IMR-90 (cell line): Measurements from ENCODE around the gene TRIP11. TPM values are rescaled to one million over a fixed set of nuclear protein-coding genes. Genes with fewer than 3 reads are reported as not detected.

Source experiments
- ATAC-seq: fragments of 200-7000 bp; cut with Tn5 transposase; 2 replicates; pipeline ENCODE4 v1.9.1; 2020; ENCODE audit warnings: low read depth, mild to moderate bottlenecking, moderate library complexity
- BruUV-seq: library from RNA; stranded (reverse); fragments of 400-500 nt; replicated peaks from 2 replicates; lab custom pipeline; 2021; lab: Mats Ljungman, UMichigan
- CTCF ChIA-PET: fragments of 300-600 bp; formaldehyde crosslinking; extraction: SDS; loops from one replicate; lab custom pipeline; 2021; ENCODE audit warnings: antibody characterized with exemption; lab: Yijun Ruan, JAX
- POLR2A ChIA-PET: fragments of 300-600 bp; sonication (Branson Sonifier 250); formaldehyde crosslinking; loops from one replicate; lab custom pipeline; 2022; ENCODE audit warnings: antibody characterized with exemption; ENCODE audit not compliant: unreplicated experiment; lab: Charles Lee
- DNase-seq: peaks from one replicate; pipeline ENCODE4 v3.0.0; 2013
- H2AFZ ChIP-seq: replicated peaks from 2 replicates; pipeline ENCODE3; 2013; ENCODE audit warnings: low read length, mild to moderate bottlenecking; ENCODE audit not compliant: poor library complexity
- H2AK5ac ChIP-seq: 2 replicates; pipeline ENCODE4 v1.6.1; 2013; ENCODE audit warnings: low read depth, low read length, inconsistent platforms
- H2AK9ac ChIP-seq: replicated peaks from 2 replicates; pipeline ENCODE3; 2013; ENCODE audit warnings: mild to moderate bottlenecking, low read depth, low read length, moderate library complexity; ENCODE audit not compliant: poor library complexity
- H2BK120ac ChIP-seq: 2 replicates; pipeline ENCODE4 v1.6.1; 2013; ENCODE audit warnings: low read depth, low read length, inconsistent platforms
- H2BK15ac ChIP-seq: 3 replicates; pipeline ENCODE4 v1.6.1; 2013; ENCODE audit warnings: low read depth, low read length, inconsistent platforms
- H2BK20ac ChIP-seq: 2 replicates; pipeline ENCODE4 v1.6.1; 2013; ENCODE audit warnings: low read depth, mild to moderate bottlenecking, inconsistent platforms, low read length, moderate library complexity
- H2BK5ac ChIP-seq: 2 replicates; pipeline ENCODE4 v1.6.1; 2013; ENCODE audit warnings: mild to moderate bottlenecking, low read depth, low read length, inconsistent platforms; ENCODE audit not compliant: poor library complexity, severe bottlenecking
- H3K14ac ChIP-seq: replicated peaks from 2 replicates; pipeline ENCODE4 v1.6.1; 2013; ENCODE audit warnings: low read depth, low read length, inconsistent platforms
- H3K18ac ChIP-seq: 2 replicates; pipeline ENCODE4 v1.6.1; 2013; ENCODE audit warnings: low read depth, low read length, control low read depth
- H3K23ac ChIP-seq: 2 replicates; pipeline ENCODE4 v1.6.1; 2013; ENCODE audit warnings: low read depth, low read length, inconsistent platforms
- H3K27ac ChIP-seq: 2 replicates; pipeline ENCODE4 v1.5.1; 2013; ENCODE audit warnings: mild to moderate bottlenecking, control low read depth, low read length; ENCODE audit not compliant: insufficient read depth
- H3K27me3 ChIP-seq: 2 replicates; pipeline ENCODE4 v1.6.1; 2013; ENCODE audit warnings: low read length; ENCODE audit not compliant: control insufficient read depth, insufficient read depth
- H3K36me3 ChIP-seq: 2 replicates; pipeline ENCODE4 v1.6.1; 2013; ENCODE audit warnings: low read length, mixed read lengths; ENCODE audit not compliant: control insufficient read depth, insufficient read depth
- H3K4ac ChIP-seq: 2 replicates; pipeline ENCODE4 v1.6.1; 2013; ENCODE audit warnings: low read depth, low read length, inconsistent platforms
- H3K4me1 ChIP-seq: 2 replicates; pipeline ENCODE4 v1.6.1; 2013; ENCODE audit warnings: low read length, mixed read lengths; ENCODE audit not compliant: control insufficient read depth, insufficient read depth
- H3K4me2 ChIP-seq: 2 replicates; pipeline ENCODE4 v1.6.1; 2013; ENCODE audit warnings: low read depth, mild to moderate bottlenecking, control low read depth, low read length, moderate library complexity
- H3K4me3 ChIP-seq: 2 replicates; pipeline ENCODE4 v1.5.1; 2013; ENCODE audit warnings: low read depth, mild to moderate bottlenecking, control low read depth, low read length, moderate library complexity; ENCODE audit not compliant: insufficient read depth
- H3K56ac ChIP-seq: 2 replicates; pipeline ENCODE4 v1.6.1; 2013; ENCODE audit warnings: low read length, inconsistent platforms; ENCODE audit not compliant: insufficient read depth; ENCODE audit errors: extremely low read depth
- H3K79me1 ChIP-seq, 2 experiments: 2 replicates each; pipeline ENCODE4 v1.6.1; 2013; ENCODE audit warnings: low read length in 2 of 2, inconsistent platforms in 1 of 2, low read depth in 1 of 2
- H3K9ac ChIP-seq: 2 replicates; pipeline ENCODE4 v1.6.1; 2013; ENCODE audit warnings: low read depth, low read length, control low read depth
- H3K9me1 ChIP-seq: 2 replicates; pipeline ENCODE4 v1.6.1; 2013; ENCODE audit warnings: low read length, inconsistent platforms; ENCODE audit not compliant: insufficient read depth
- H3K9me3 ChIP-seq: 2 replicates; pipeline ENCODE4 v1.6.1; 2013; ENCODE audit warnings: low read length; ENCODE audit not compliant: control insufficient read depth, insufficient read depth
- H4K20me1 ChIP-seq: 2 replicates; pipeline ENCODE4 v1.6.1; 2013; ENCODE audit warnings: low read length, inconsistent platforms; ENCODE audit not compliant: insufficient read depth
- H4K5ac ChIP-seq: 2 replicates; pipeline ENCODE4 v1.6.1; 2013; ENCODE audit warnings: mild to moderate bottlenecking, low read depth, low read length, control low read depth
- H4K8ac ChIP-seq, 2 experiments: 2 replicates each; pipeline ENCODE4 v1.6.1; 2013; ENCODE audit warnings: low read depth in 2 of 2, low read length in 2 of 2, control low read depth in 1 of 2, inconsistent platforms in 1 of 2
- H4K91ac ChIP-seq: 2 replicates; pipeline ENCODE4 v1.6.1; 2013; ENCODE audit warnings: low read depth, low read length, inconsistent platforms; ENCODE audit not compliant: insufficient read depth
- CEBPB ChIP-seq: IDR thresholded peaks from 2 replicates; pipeline ENCODE4 v1.6.1; 2012; ENCODE audit warnings: low read depth, low read length, improper control_type of control experiment
- CHD1 ChIP-seq: IDR thresholded peaks from 2 replicates; pipeline ENCODE4 v1.6.1; 2012; ENCODE audit warnings: low read depth, low read length, improper control_type of control experiment
- CTCF ChIP-seq: conservative IDR thresholded peaks from 2 replicates; pipeline ENCODE4 v1.5.1; 2012; ENCODE audit warnings: mild to moderate bottlenecking, low read depth, low read length, improper control_type of control experiment
- FOS ChIP-seq: fragments of 150-350 bp; IDR thresholded peaks from 2 replicates; pipeline ENCODE4 v1.6.1; 2016; ENCODE audit warnings: low read depth, low read length
- MAFK ChIP-seq: IDR thresholded peaks from 2 replicates; pipeline ENCODE4 v1.6.1; 2012; ENCODE audit warnings: low read depth, low read length, improper control_type of control experiment
- MAZ ChIP-seq: IDR thresholded peaks from 2 replicates; pipeline ENCODE4 v1.6.1; 2012; ENCODE audit warnings: low read depth, mild to moderate bottlenecking, low read length, improper control_type of control experiment, moderate library complexity, borderline replicate concordance
- MXI1 ChIP-seq: IDR thresholded peaks from 2 replicates; pipeline ENCODE4 v1.6.1; 2012; ENCODE audit warnings: low read depth, mild to moderate bottlenecking, low read length, moderate library complexity, borderline replicate concordance
- NFE2L2 ChIP-seq: fragments of 150-350 bp; IDR thresholded peaks from 2 replicates; pipeline ENCODE4 v1.6.1; 2016; ENCODE audit warnings: low read depth, mild to moderate bottlenecking, low read length
- POLR2A ChIP-seq: IDR thresholded peaks from 2 replicates; pipeline ENCODE4 v1.6.1; 2012; ENCODE audit warnings: mild to moderate bottlenecking, low read depth, low read length
- RAD21 ChIP-seq: IDR thresholded peaks from 2 replicates; pipeline ENCODE4 v1.6.1; 2012; ENCODE audit warnings: low read length, improper control_type of control experiment
- RCOR1 ChIP-seq: IDR thresholded peaks from 2 replicates; pipeline ENCODE4 v1.6.1; 2012; ENCODE audit warnings: mild to moderate bottlenecking, low read length, improper control_type of control experiment; ENCODE audit not compliant: insufficient replicate concordance
- RFX5 ChIP-seq: IDR thresholded peaks from 2 replicates; pipeline ENCODE4 v1.8.0; 2012; ENCODE audit warnings: low read depth, mild to moderate bottlenecking, low read length, moderate library complexity
- SMC3 ChIP-seq: fragments of 150-350 bp; IDR thresholded peaks from 2 replicates; pipeline ENCODE4 v1.6.1; 2016; ENCODE audit warnings: low read depth, mild to moderate bottlenecking, antibody characterized with exemption, low read length, moderate library complexity
- USF2 ChIP-seq: fragments of 150-350 bp; IDR thresholded peaks from 2 replicates; pipeline ENCODE4 v1.6.1; 2017; ENCODE audit warnings: mild to moderate bottlenecking, antibody characterized with exemption, low read length, low read depth
- WGBS, 2 experiments: methylation state at CpG; one replicate each; pipeline versions ENCODE4 v1.1.5 to v1.1.7; 2013; ENCODE audit warnings: missing lambda C conversion rate in 2 of 2; ENCODE audit not compliant: insufficient read length in 1 of 2; ENCODE audit errors: extremely low coverage in 2 of 2; 5-methylcytosine and 5-hydroxymethylcytosine counted together
- dilution Hi-C: fragments of 300-500 bp; cut with HindIII; formaldehyde crosslinking; loops from one replicate; pipeline ENCODE4 v1.14.3; 2018; ENCODE audit warnings: low sequenced_read_pairs; ENCODE audit not compliant: unreplicated experiment
- in situ Hi-C: fragments of 300-500 bp; cut with MboI; formaldehyde crosslinking; loops from 3 replicates; pipeline ENCODE4 v1.14.3; 2019; ENCODE audit warnings: low sequenced_read_pairs, inconsistent platforms, mixed read lengths
- intact Hi-C: fragments of 100-400 bp; cut with micrococcal nuclease; formaldehyde crosslinking; loops from 2 replicates; pipeline ENCODE4 v1.10.0; 2022
- polyA plus RNA-seq, 3 experiments: library from polyadenylated mRNA; depleted of rRNA; stranded (reverse); fragments of >200 nt; gene quantifications; 2 replicates each; pipeline ENCODE4 v1.2.3, GENCODE V29; 2012; ENCODE audit warnings: low replicate concordance in 1 of 3
- total RNA-seq: library from RNA; depleted of rRNA; stranded (reverse); fragments of >200 nt; gene quantifications from 2 replicates; pipeline ENCODE4 v1.2.3, GENCODE V29; 2012

Gene TRIP11
- total and polyA plus RNA-seq, 2 of the 4 experiments (the other 2 are of a cell fraction), result 6.8 to 83.5 TPM

GRCh38 chr14:92033906-92034687, 5.8 kb downstream of the TRIP11 start:
- Histone ChIP-seq H2BK120ac (no peak overlapping the region), H3K9ac (no peak overlapping the region), H2AK9ac (no peak overlapping the region), H4K8ac (no peak overlapping the region), H3K27ac (no peak overlapping the region), H3K18ac (no peak overlapping the region), H4K5ac (no peak overlapping the region), H2AK5ac (no peak overlapping the region), H2BK15ac (no peak overlapping the region), H3K9me1 (peaks cover 6% of the 10 kb centered on the region), H2BK5ac (no peak overlapping the region), H3K23ac (no peak overlapping the region), H3K27me3 (no peaks in the 10 kb centered on the region), H3K4me1 (peaks cover 5% of the 10 kb centered on the region), H3K9me3 (no peaks in the 10 kb centered on the region), H4K91ac (no peak overlapping the region), H3K4ac (no peak overlapping the region), H4K20me1 (peaks cover 26% of the 10 kb centered on the region), H2BK20ac (no peak overlapping the region), H3K79me1 (peaks cover 5 to 41% of the 10 kb centered on the region in 2 experiments; a peak in 2 of 4 replicates), H3K4me2 (no peak overlapping the region), H3K14ac (no peak overlapping the region), H3K4me3 (no peak overlapping the region), H3K56ac (no peak overlapping the region), H3K36me3 (peaks cover 15% of the 10 kb centered on the region), H2AFZ (no peak overlapping the region)
- in situ Hi-C loops, result no loop called here
- CTCF ChIA-PET, result interaction anchor here (1.0 kb wide), 1 partner anchor 37 kb away, joined by 3 read pairs; no protein-coding TSS in a partner anchor
- no CpG with 5 or more reads among the region's 11 CpGs for WGBS, 2 experiments
- POLR2A ChIA-PET, result no interaction called here
- TF ChIP-seq RAD21 (no peak), NFE2L2 (no peak), MAZ (no peak), CHD1 (no peak), RFX5 (no peak), USF2 (no peak), RCOR1 (no peak), MXI1 (no peak), CEBPB (no peak), SMC3 (no peak), FOS (no peak), POLR2A (no peak), MAFK (no peak), CTCF (no peak)
- no peak for DNase-seq
- ATAC-seq, result no peak
- intact Hi-C loops, result no loop called here
- dilution Hi-C loops, result no loop called here
- BruUV-seq, result no TSS peak
